ENCODE measurements around the gene TMEM81. TPM values are rescaled to one million over a fixed set of nuclear protein-coding genes. Genes with fewer than 3 reads are reported as not detected.

The TMEM81 gene
- total RNA-seq, 2 donors from 2014 or later: 1.7 to 2.2 TPM

GRCh38 chr1:205107327-205107726, 23.1 kb upstream of the TMEM81 start:
- peak overlapping the region; percentile 45 for H3K27ac Mint-ChIP-seq
- no peak for ATAC-seq

GRCh38 chr1:205102404-205102803, 18.1 kb upstream of the TMEM81 start:
- DNase-seq (no peak), ATAC-seq (no peak)
- Mint-ChIP-seq H3K4me3 (no peak overlapping the region), H3K27ac (no peak overlapping the region), H3K36me3 (ENCODE audit: low read depth) (peaks cover 15% of the 10 kb centered on the region), H3K27me3 (no peaks in the 10 kb centered on the region), H3K4me1 (peaks cover 9% of the 10 kb centered on the region)
- no peaks in the 10 kb centered on the region for H3K9me3 ChIP-seq (ENCODE audit: control insufficient read depth, low read length, poor library complexity, severe bottlenecking)

More at GRCh38 chr1:205107327-205107726, 23.1 kb upstream of the TMEM81 start:
- H3K36me3 Mint-ChIP-seq (ENCODE audit: low read depth): peaks cover 16% of the 10 kb centered on the region
- no peak for DNase-seq
- no peak overlapping the region for H3K4me3 Mint-ChIP-seq
- H3K27me3 Mint-ChIP-seq: no peaks in the 10 kb centered on the region
- no peaks in the 10 kb centered on the region for H3K9me3 ChIP-seq (ENCODE audit: control insufficient read depth, low read length, poor library complexity, severe bottlenecking)
- H3K4me1 Mint-ChIP-seq: peaks cover 21% of the 10 kb centered on the region

- Mint-ChIP-seq H3K4me1 (no peaks in the 10 kb centered on the region), H3K4me3 (no peak overlapping the region), H3K36me3 (ENCODE audit: low read depth) (peaks cover 10% of the 10 kb centered on the region), H3K27ac (peak overlapping the region; percentile 54), H3K27me3 (no peaks in the 10 kb centered on the region)
- no peak for ATAC-seq
- H3K9me3 ChIP-seq (ENCODE audit: control insufficient read depth, low read length, poor library complexity, severe bottlenecking): no peaks in the 10 kb centered on the region
- no peak for DNase-seq
Measured at GRCh38 chr1:205098242-205098641, 14.0 kb upstream of the TMEM81 start.

GRCh38 chr1:205095422-205095821, 11.2 kb upstream of the TMEM81 start:
- ATAC-seq: no peak

GRCh38 chr1:205091043-205091740, 6.9 kb upstream of the TMEM81 start:
- Mint-ChIP-seq H3K4me1 (peaks cover 6% of the 10 kb centered on the region), H3K27ac (no peak overlapping the region), H3K4me3 (no peak overlapping the region), H3K27me3 (no peaks in the 10 kb centered on the region), H3K36me3 (ENCODE audit: low read depth) (peaks cover 15% of the 10 kb centered on the region)
- no peak for ATAC-seq
- DNase-seq: no peak
- H3K9me3 ChIP-seq (ENCODE audit: control insufficient read depth, low read length, poor library complexity, severe bottlenecking): no peaks in the 10 kb centered on the region

More at GRCh38 chr1:205095422-205095821, 11.2 kb upstream of the TMEM81 start:
- Mint-ChIP-seq H3K27me3 (no peaks in the 10 kb centered on the region), H3K4me3 (no peak overlapping the region), H3K36me3 (ENCODE audit: low read depth) (peaks cover 10% of the 10 kb centered on the region), H3K4me1 (peaks cover 6% of the 10 kb centered on the region), H3K27ac (no peak overlapping the region)
- no peaks in the 10 kb centered on the region for H3K9me3 ChIP-seq (ENCODE audit: control insufficient read depth, low read length, poor library complexity, severe bottlenecking)
- DNase-seq: no peak

GRCh38 chr1:205088341-205088740, 4.1 kb upstream of the TMEM81 start:
- DNase-seq: no peak
- Mint-ChIP-seq H3K27ac (no peak overlapping the region), H3K27me3 (no peaks in the 10 kb centered on the region), H3K36me3 (ENCODE audit: low read depth) (peaks cover 13% of the 10 kb centered on the region), H3K4me3 (no peak overlapping the region), H3K4me1 (peaks cover 6% of the 10 kb centered on the region)
- H3K9me3 ChIP-seq (ENCODE audit: control insufficient read depth, low read length, poor library complexity, severe bottlenecking): no peaks in the 10 kb centered on the region
- ATAC-seq: no peak

- Mint-ChIP-seq H3K36me3 (ENCODE audit: low read depth) (peaks cover 2% of the 10 kb centered on the region), H3K4me3 (no peak overlapping the region), H3K4me1 (no peaks in the 10 kb centered on the region), H3K27me3 (no peaks in the 10 kb centered on the region), H3K27ac (no peak overlapping the region)
- DNase-seq (no peak), ATAC-seq (no peak)
- H3K9me3 ChIP-seq (ENCODE audit: control insufficient read depth, low read length, poor library complexity, severe bottlenecking): no peaks in the 10 kb centered on the region
Measured at GRCh38 chr1:205082431-205082830, 1.8 kb downstream of the TMEM81 start.

GRCh38 chr1:205077934-205078311, 6.3 kb downstream of the TMEM81 start:
- Mint-ChIP-seq H3K27me3 (no peaks in the 10 kb centered on the region), H3K27ac (no peak overlapping the region), H3K4me3 (no peak overlapping the region), H3K36me3 (ENCODE audit: low read depth) (no peaks in the 10 kb centered on the region), H3K4me1 (no peaks in the 10 kb centered on the region)
- no peak for ATAC-seq
- DNase-seq: no peak
- no peaks in the 10 kb centered on the region for H3K9me3 ChIP-seq (ENCODE audit: control insufficient read depth, low read length, poor library complexity, severe bottlenecking)

- H3K9me3 ChIP-seq (ENCODE audit: control insufficient read depth, low read length, poor library complexity, severe bottlenecking): no peaks in the 10 kb centered on the region
- Mint-ChIP-seq H3K4me3 (no peak overlapping the region), H3K4me1 (no peaks in the 10 kb centered on the region), H3K27ac (no peak overlapping the region), H3K27me3 (no peaks in the 10 kb centered on the region), H3K36me3 (ENCODE audit: low read depth) (no peaks in the 10 kb centered on the region)
- ATAC-seq (no peak), DNase-seq (no peak)
Measured at GRCh38 chr1:205077158-205077933, 6.9 kb downstream of the TMEM81 start.

GRCh38 chr1:205076245-205076761, 8.0 kb downstream of the TMEM81 start:
- Mint-ChIP-seq H3K4me1 (no peaks in the 10 kb centered on the region), H3K36me3 (ENCODE audit: low read depth) (no peaks in the 10 kb centered on the region), H3K27ac (no peak overlapping the region), H3K4me3 (no peak overlapping the region), H3K27me3 (no peaks in the 10 kb centered on the region)
- no peaks in the 10 kb centered on the region for H3K9me3 ChIP-seq (ENCODE audit: control insufficient read depth, low read length, poor library complexity, severe bottlenecking)
- no peak for ATAC-seq
- DNase-seq: no peak

- no peak for ATAC-seq
- Mint-ChIP-seq H3K27me3 (no peaks in the 10 kb centered on the region), H3K4me3 (no peak overlapping the region), H3K27ac (no peak overlapping the region), H3K36me3 (ENCODE audit: low read depth) (no peaks in the 10 kb centered on the region), H3K4me1 (no peaks in the 10 kb centered on the region)
- DNase-seq: no peak
- no peaks in the 10 kb centered on the region for H3K9me3 ChIP-seq (ENCODE audit: control insufficient read depth, low read length, poor library complexity, severe bottlenecking)
Measured at GRCh38 chr1:205075642-205076155, 8.6 kb downstream of the TMEM81 start.

- Mint-ChIP-seq H3K36me3 (ENCODE audit: low read depth) (no peaks in the 10 kb centered on the region), H3K4me1 (no peaks in the 10 kb centered on the region), H3K4me3 (no peak overlapping the region), H3K27me3 (no peaks in the 10 kb centered on the region), H3K27ac (no peak overlapping the region)
- no peak for DNase-seq
- no peaks in the 10 kb centered on the region for H3K9me3 ChIP-seq (ENCODE audit: control insufficient read depth, low read length, poor library complexity, severe bottlenecking)
- ATAC-seq: no peak
Measured at GRCh38 chr1:205074513-205074912, 9.7 kb downstream of the TMEM81 start.

- no peak for DNase-seq
- no peaks in the 10 kb centered on the region for H3K9me3 ChIP-seq (ENCODE audit: control insufficient read depth, low read length, poor library complexity, severe bottlenecking)
- H3K4me3 Mint-ChIP-seq: no peak overlapping the region
- ATAC-seq: no peak
- no peaks in the 10 kb centered on the region for H3K27me3 Mint-ChIP-seq
- H3K36me3 Mint-ChIP-seq (ENCODE audit: low read depth): no peaks in the 10 kb centered on the region
- H3K27ac Mint-ChIP-seq: no peak overlapping the region
- no peaks in the 10 kb centered on the region for H3K4me1 Mint-ChIP-seq
Measured at GRCh38 chr1:205074084-205074483, 10.2 kb downstream of the TMEM81 start.
